ENCODE results near the gene MTFR1L.

MTFR1L gene

GRCh38 chr1:25871704-25872494, 52.1 kb downstream of the MTFR1L start:
- Mint-ChIP-seq H3K27ac (peak overlapping the region in 1 of 2 donors; percentile 80), H3K4me1 (peaks cover 29% of the 10 kb centered on the region), H3K27me3 (peaks cover 9% of the 10 kb centered on the region), H3K4me3 (no peak overlapping the region), H3K9me3 (no peaks in the 10 kb centered on the region)
- ATAC-seq (no peak), DNase-seq (no peak)

GRCh38 chr1:25872713-25873112, 53.0 kb downstream of the MTFR1L start:
- Mint-ChIP-seq H3K4me3 (no peak overlapping the region), H3K27ac (no peak overlapping the region), H3K4me1 (peaks cover 29% of the 10 kb centered on the region), H3K27me3 (peaks cover 9% of the 10 kb centered on the region), H3K9me3 (no peaks in the 10 kb centered on the region)
- DNase-seq (no peak), ATAC-seq (no peak)

GRCh38 chr1:25873120-25873519, 53.4 kb downstream of the MTFR1L start:
- peaks cover 29% of the 10 kb centered on the region for H3K4me1 Mint-ChIP-seq
- H3K27ac Mint-ChIP-seq = no peak overlapping the region
- no peaks in the 10 kb centered on the region for H3K9me3 Mint-ChIP-seq
- ATAC-seq (no peak), DNase-seq (no peak)
- H3K27me3 Mint-ChIP-seq = peaks cover 9% of the 10 kb centered on the region
- H3K4me3 Mint-ChIP-seq = no peak overlapping the region

GRCh38 chr1:25874209-25874608, 54.5 kb downstream of the MTFR1L start:
- DNase-seq (no peak), ATAC-seq (no peak)
- Mint-ChIP-seq H3K4me1 (peaks cover 29% of the 10 kb centered on the region), H3K9me3 (no peaks in the 10 kb centered on the region), H3K27me3 (peaks cover 9% of the 10 kb centered on the region), H3K27ac (no peak overlapping the region), H3K4me3 (peak overlapping the region; percentile 92)

GRCh38 chr1:25874635-25875153, 54.9 kb downstream of the MTFR1L start:
- Mint-ChIP-seq H3K4me3 (peak overlapping the region; percentile 92), H3K4me1 (peaks cover 29% of the 10 kb centered on the region), H3K27me3 (peaks cover 9% of the 10 kb centered on the region), H3K27ac (peak overlapping the region; percentile 78 to 92), H3K9me3 (no peaks in the 10 kb centered on the region)
- ATAC-seq = peak; percentile 3
- DNase-seq = peak in 1 of 2 donors; percentile 15

- Mint-ChIP-seq H3K9me3 (no peaks in the 10 kb centered on the region), H3K27me3 (peaks cover 9% of the 10 kb centered on the region), H3K27ac (peak within 1 kb of the TSS; percentile 78 to 92), H3K4me1 (peaks cover 29% of the 10 kb centered on the region), H3K4me3 (peak within 1 kb of the TSS; percentile 92)
- ATAC-seq (peak; percentile 90), DNase-seq (peak; percentile 69 to 76)
Observed at GRCh38 chr1:25875154-25875855, 55.6 kb downstream of the MTFR1L start, which contains the start of gene PAQR7. Gene PAQR7 (minus strand): TSS chr1:25875708. CDS start chr1:25863839, 11,869 bp downstream.

GRCh38 chr1:25875856-25876692, 56.3 kb downstream of the MTFR1L start:
- peaks cover 29% of the 10 kb centered on the region for H3K4me1 Mint-ChIP-seq
- H3K27me3 Mint-ChIP-seq = peaks cover 9% of the 10 kb centered on the region
- ATAC-seq (peak; percentile 54), DNase-seq (no peak)
- H3K27ac Mint-ChIP-seq = peak overlapping the region in 1 of 2 donors; percentile 13
- H3K4me3 Mint-ChIP-seq = peak overlapping the region; percentile 92
- no peaks in the 10 kb centered on the region for H3K9me3 Mint-ChIP-seq

- peaks cover 9% of the 10 kb centered on the region for H3K27me3 Mint-ChIP-seq
- ATAC-seq (no peak), DNase-seq (no peak)
- H3K4me3 Mint-ChIP-seq = no peak overlapping the region
- H3K4me1 Mint-ChIP-seq = peaks cover 29% of the 10 kb centered on the region
- no peaks in the 10 kb centered on the region for H3K9me3 Mint-ChIP-seq
- no peak overlapping the region for H3K27ac Mint-ChIP-seq
Observed at GRCh38 chr1:25876693-25877077, 56.9 kb downstream of the MTFR1L start.

- H3K9me3 Mint-ChIP-seq = no peaks in the 10 kb centered on the region
- H3K27ac Mint-ChIP-seq = no peak overlapping the region
- no peak overlapping the region for H3K4me3 Mint-ChIP-seq
- H3K27me3 Mint-ChIP-seq = peaks cover 9% of the 10 kb centered on the region
- peaks cover 29% of the 10 kb centered on the region for H3K4me1 Mint-ChIP-seq
- ATAC-seq = no peak
- no peak for DNase-seq
Observed at GRCh38 chr1:25877155-25877554, 57.4 kb downstream of the MTFR1L start.

- no peak overlapping the region for H3K4me3 Mint-ChIP-seq
- no peak overlapping the region for H3K27ac Mint-ChIP-seq
- peaks cover 9% of the 10 kb centered on the region for H3K27me3 Mint-ChIP-seq
- no peak for ATAC-seq
- H3K4me1 Mint-ChIP-seq = peaks cover 21% of the 10 kb centered on the region
- H3K9me3 Mint-ChIP-seq = no peaks in the 10 kb centered on the region
- no peak for DNase-seq
Observed at GRCh38 chr1:25878690-25879089, 58.9 kb downstream of the MTFR1L start.

GRCh38 chr1:25879675-25880074, 59.9 kb downstream of the MTFR1L start:
- H3K4me3 Mint-ChIP-seq = no peak overlapping the region
- H3K4me1 Mint-ChIP-seq = peaks cover 11% of the 10 kb centered on the region
- H3K27me3 Mint-ChIP-seq = peaks cover 9% of the 10 kb centered on the region
- DNase-seq = no peak
- ATAC-seq = no peak
- H3K9me3 Mint-ChIP-seq = no peaks in the 10 kb centered on the region
- H3K27ac Mint-ChIP-seq = no peak overlapping the region

- Mint-ChIP-seq H3K4me1 (peaks cover 5% of the 10 kb centered on the region), H3K27ac (no peak overlapping the region), H3K9me3 (no peaks in the 10 kb centered on the region), H3K27me3 (peaks cover 9% of the 10 kb centered on the region), H3K4me3 (no peak overlapping the region)
- ATAC-seq = no peak
- DNase-seq = no peak
Observed at GRCh38 chr1:25880518-25880917, 60.8 kb downstream of the MTFR1L start.

- no peaks in the 10 kb centered on the region for H3K9me3 Mint-ChIP-seq
- no peak for DNase-seq
- peaks cover under 1% of the 10 kb centered on the region for H3K4me1 Mint-ChIP-seq
- no peak overlapping the region for H3K4me3 Mint-ChIP-seq
- ATAC-seq = no peak
- no peak overlapping the region for H3K27ac Mint-ChIP-seq
- H3K27me3 Mint-ChIP-seq = peaks cover 4% of the 10 kb centered on the region
Observed at GRCh38 chr1:25881266-25881665, 61.5 kb downstream of the MTFR1L start.

All from stimulated activated naive CD8-positive, alpha-beta T cell treated with anti-CD3 and anti-CD28 coated beads, Interleukin-15, amount 100 ng/mL, for 72 hours (primary cell).